SK-N-SH treated with all-trans-retinoic acid at 6 μM for 48 hours (cell line): ENCODE measurements around the gene CYB5B.

Experiments
- ATAC-seq: fragments of 200-7000 bp; cut with Tn5 transposase; 3 replicates; pipeline ENCODE4 v1.9.1; 2020; ENCODE audit warnings: mild to moderate bottlenecking, moderate library complexity
- ARNTL ChIP-seq: fragments of 450-650 bp; formaldehyde crosslinking; IDR thresholded peaks from 2 replicates; pipeline ENCODE4 v1.5.0; 2020; ENCODE audit warnings: low read depth, mild to moderate bottlenecking, moderate library complexity, borderline replicate concordance
- BACH2 ChIP-seq: fragments of 250-450 bp; sonication (Bioruptor Pico); IDR thresholded peaks from 2 replicates; pipeline ENCODE4 v1.9.0; 2021; ENCODE audit warnings: mild to moderate bottlenecking, borderline replicate concordance
- CREB5 ChIP-seq: fragments of 250-450 bp; sonication (Bioruptor Pico); IDR thresholded peaks from 2 replicates; pipeline ENCODE4 v1.5.1; 2020; ENCODE audit warnings: low read depth, mild to moderate bottlenecking, moderate library complexity
- CSRNP3 ChIP-seq: fragments of 250-450 bp; sonication (Bioruptor Pico); IDR thresholded peaks from 2 replicates; pipeline ENCODE4 v1.5.1; 2021; ENCODE audit warnings: mild to moderate bottlenecking, moderate library complexity
- ESRRG ChIP-seq: fragments of 250-450 bp; sonication (Bioruptor Pico); IDR thresholded peaks from 2 replicates; pipeline ENCODE4 v1.6.1; 2021; ENCODE audit warnings: mild to moderate bottlenecking
- GLIS3 ChIP-seq: fragments of 250-450 bp; sonication (Bioruptor Pico); IDR thresholded peaks from 2 replicates; pipeline ENCODE4 v1.5.0; 2020; ENCODE audit warnings: mild to moderate bottlenecking, moderate library complexity
- ISL1 ChIP-seq: fragments of 250-450 bp; sonication (Bioruptor Pico); IDR thresholded peaks from 2 replicates; pipeline ENCODE4 v2.1.2; 2022; ENCODE audit warnings: mild to moderate bottlenecking, moderate library complexity
- OSR1 ChIP-seq: fragments of 250-450 bp; sonication (Bioruptor Pico); IDR thresholded peaks from 2 replicates; pipeline ENCODE4 v1.8.0; 2022; ENCODE audit warnings: moderate library complexity, mild to moderate bottlenecking, inconsistent platforms
- PATZ1 ChIP-seq: fragments of 250-450 bp; sonication (Bioruptor Pico); IDR thresholded peaks from 2 replicates; pipeline ENCODE4 v1.8.0; 2020; ENCODE audit warnings: mild to moderate bottlenecking, moderate library complexity, borderline replicate concordance
- POU6F1 ChIP-seq: fragments of 250-450 bp; sonication (Bioruptor Pico); IDR thresholded peaks from 2 replicates; pipeline ENCODE4 v1.8.0; 2021; ENCODE audit warnings: low read depth, mild to moderate bottlenecking, moderate library complexity, borderline replicate concordance
- PPARA ChIP-seq: fragments of 250-450 bp; sonication (Bioruptor Pico); IDR thresholded peaks from 2 replicates; pipeline ENCODE4 v1.5.0; 2020; ENCODE audit warnings: mild to moderate bottlenecking, borderline replicate concordance
- SNAI2 ChIP-seq: fragments of 250-450 bp; sonication (Bioruptor Pico); IDR thresholded peaks from 2 replicates; pipeline ENCODE4 v1.5.0; 2020; ENCODE audit warnings: mild to moderate bottlenecking, moderate library complexity
- TCF4 ChIP-seq: fragments of 250-450 bp; sonication (Bioruptor Pico); IDR thresholded peaks from 2 replicates; pipeline ENCODE4 v1.8.0; 2021; ENCODE audit warnings: mild to moderate bottlenecking, moderate library complexity, borderline replicate concordance
- TOX ChIP-seq: fragments of 250-450 bp; sonication (Bioruptor Pico); IDR thresholded peaks from 2 replicates; pipeline ENCODE4 v1.8.0; 2021; ENCODE audit warnings: mild to moderate bottlenecking, moderate library complexity, borderline replicate concordance
- TSHZ2 ChIP-seq: fragments of 250-450 bp; sonication (Bioruptor Pico); IDR thresholded peaks from 2 replicates; pipeline ENCODE4 v1.5.0; 2020; ENCODE audit warnings: mild to moderate bottlenecking, moderate library complexity
- ZC3H10 ChIP-seq: fragments of 250-450 bp; sonication (Bioruptor Pico); IDR thresholded peaks from 2 replicates; pipeline ENCODE4 v1.5.1; 2021; ENCODE audit warnings: mild to moderate bottlenecking, moderate library complexity
- ZFP30 ChIP-seq: fragments of 450-650 bp; formaldehyde crosslinking; IDR thresholded peaks from 2 replicates; pipeline ENCODE4 v1.5.0; 2022; ENCODE audit warnings: mild to moderate bottlenecking, moderate library complexity
- ZNF565 ChIP-seq: fragments of 450-650 bp; formaldehyde crosslinking; conservative IDR thresholded peaks from 2 replicates; pipeline ENCODE4 v1.5.0; 2020; ENCODE audit warnings: low read depth, mild to moderate bottlenecking, moderate library complexity
- ZNF70 ChIP-seq: fragments of 450-650 bp; formaldehyde crosslinking; IDR thresholded peaks from 2 replicates; pipeline ENCODE4 v1.5.0; 2020; ENCODE audit warnings: mild to moderate bottlenecking, moderate library complexity
- ZNF8 ChIP-seq: fragments of 450-650 bp; formaldehyde crosslinking; IDR thresholded peaks from 2 replicates; pipeline ENCODE4 v1.5.0; 2020; ENCODE audit warnings: mild to moderate bottlenecking, moderate library complexity

Gene CYB5B

GRCh38 chr16:69486272-69486671 lies 61.9 kb downstream of the CYB5B start (continued):
- TF ChIP-seq PATZ1 (CRISPR knock-in tag) (no peak), ZNF8 (CRISPR knock-in tag) (no peak)

GRCh38 chr16:69486724-69487123 lies 62.3 kb downstream of the CYB5B start:
- no peak for ATAC-seq
- TF ChIP-seq ZNF565 (CRISPR knock-in tag) (no peak), ESRRG (no peak), TSHZ2 (CRISPR knock-in tag) (no peak), ZC3H10 (CRISPR knock-in tag) (no peak), PATZ1 (CRISPR knock-in tag) (no peak), ISL1 (no peak), CREB5 (CRISPR knock-in tag) (no peak), SNAI2 (CRISPR knock-in tag) (no peak), TCF4 (no peak), TOX (CRISPR knock-in tag) (no peak), PPARA (no peak), BACH2 (CRISPR knock-in tag) (no peak), POU6F1 (CRISPR knock-in tag) (no peak), OSR1 (CRISPR knock-in tag) (no peak), GLIS3 (no peak), ZNF70 (CRISPR knock-in tag) (no peak), ZFP30 (no peak), ARNTL (CRISPR knock-in tag) (no peak), CSRNP3 (CRISPR knock-in tag) (no peak)

GRCh38 chr16:69490707-69491324 lies 66.4 kb downstream of the CYB5B start:
- TF ChIP-seq TOX (CRISPR knock-in tag) (no peak), POU6F1 (CRISPR knock-in tag) (no peak), CSRNP3 (CRISPR knock-in tag) (no peak)
- ATAC-seq, result no peak
